HL-60 (cell line): ENCODE measurements around the gene PPP6R3.
"Not testable (repeated sequence)": the region's sequence is repeated elsewhere in the genome, so short reads cannot be mapped to it uniquely, and the experiment has no call there.

Source experiments
- DNase-seq, 2 experiments: peaks; one replicate each; pipeline ENCODE4 v3.0.0-alpha.2; 2010 to 2020; ENCODE audit warnings: low read depth in 1 of 2, low spot score in 1 of 2
- H3K27ac ChIP-seq: fragments of 250-450 bp; sonication (Bioruptor Pico); replicated peaks from 2 replicates; pipeline ENCODE4 v1.5.1; 2020; ENCODE audit warnings: mild to moderate bottlenecking, moderate library complexity
- H3K27me3 ChIP-seq: fragments of 250-450 bp; sonication (Bioruptor Pico); 2 replicates; pipeline ENCODE4 v1.5.1; 2021; ENCODE audit warnings: mild to moderate bottlenecking, moderate library complexity; ENCODE audit not compliant: insufficient read depth, poor library complexity, severe bottlenecking
- H3K4me3 ChIP-seq: replicated peaks from 2 replicates; pipeline ENCODE4 v1.5.1; 2011; ENCODE audit warnings: mild to moderate bottlenecking, control low read depth, low read length; ENCODE audit not compliant: insufficient read depth
- GABPA ChIP-seq: IDR thresholded peaks from 2 replicates; pipeline ENCODE4 v1.6.1; 2012; ENCODE audit warnings: low read depth
- POLR2AphosphoS5 ChIP-seq: IDR thresholded peaks from 2 replicates; pipeline ENCODE4 v1.6.1; 2012; ENCODE audit warnings: low read depth
- SPI1 ChIP-seq: IDR thresholded peaks from 2 replicates; pipeline ENCODE4 v1.6.1; 2012; ENCODE audit warnings: low read depth, mild to moderate bottlenecking, borderline replicate concordance
- TF ChIP-seq, protein P1 (sequence below): IDR thresholded peaks from one replicate; pipeline ENCODE4 v1.5.1; 2011; ENCODE audit warnings: low read length, control low read depth, inconsistent platforms; ENCODE audit not compliant: insufficient read depth
- TF ChIP-seq, protein P2 (sequence below): IDR thresholded peaks from 2 replicates; pipeline ENCODE4 v1.6.1; 2012; ENCODE audit warnings: low read depth; ENCODE audit not compliant: insufficient replicate concordance

PPP6R3 gene

DNA sequence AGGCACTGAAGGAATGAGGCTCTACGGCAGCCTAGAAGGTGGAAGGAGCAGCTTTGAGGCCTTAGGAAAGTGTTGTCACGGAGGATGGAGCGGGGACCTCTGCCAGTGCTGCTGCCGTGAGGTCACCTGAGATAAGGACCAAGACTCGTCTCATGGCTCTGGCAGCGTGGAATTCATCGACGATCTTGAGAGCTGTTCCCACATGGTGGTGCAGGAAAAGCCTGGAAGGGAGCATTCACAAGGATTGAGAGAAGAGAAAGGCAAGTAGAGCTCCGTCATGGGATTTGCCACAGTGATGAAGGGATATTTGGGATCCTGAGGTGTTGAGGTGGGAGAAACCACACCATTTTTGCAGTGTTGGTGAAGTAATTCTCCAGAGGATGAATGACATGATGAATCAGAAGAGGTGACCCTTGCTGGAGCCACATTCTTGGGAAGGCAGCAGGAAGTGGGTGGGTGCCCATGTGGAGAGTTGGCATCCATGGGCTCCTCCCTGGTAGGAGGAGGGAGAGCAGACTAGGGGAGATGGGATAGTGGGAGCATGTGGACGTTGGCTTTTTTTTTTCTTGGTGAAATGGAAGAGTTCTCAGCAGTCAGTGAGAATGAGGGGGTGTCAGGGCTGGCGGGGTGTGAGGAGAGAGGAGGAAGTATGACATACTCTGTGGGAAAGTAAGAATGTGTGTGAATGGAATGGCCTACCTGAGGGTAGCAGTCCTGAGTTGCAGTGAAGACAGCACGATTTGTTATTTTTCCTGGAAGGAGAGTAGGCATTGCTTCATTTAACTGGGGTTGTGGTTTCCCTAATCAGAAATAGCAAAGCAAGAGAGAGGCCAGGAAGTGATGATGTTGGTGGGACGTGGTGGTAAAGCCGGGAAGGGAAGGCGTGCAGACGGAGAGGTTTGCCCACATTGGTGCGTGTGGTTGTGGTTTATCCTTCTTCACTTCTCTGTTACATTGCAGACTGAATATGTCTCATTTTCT, 11.1 kb downstream of the PPP6R3 start:
- peak; percentile 58; the same call in 1 of the 2 replicates for TF ChIP-seq SPI1
- TF ChIP-seq, protein P1, sequence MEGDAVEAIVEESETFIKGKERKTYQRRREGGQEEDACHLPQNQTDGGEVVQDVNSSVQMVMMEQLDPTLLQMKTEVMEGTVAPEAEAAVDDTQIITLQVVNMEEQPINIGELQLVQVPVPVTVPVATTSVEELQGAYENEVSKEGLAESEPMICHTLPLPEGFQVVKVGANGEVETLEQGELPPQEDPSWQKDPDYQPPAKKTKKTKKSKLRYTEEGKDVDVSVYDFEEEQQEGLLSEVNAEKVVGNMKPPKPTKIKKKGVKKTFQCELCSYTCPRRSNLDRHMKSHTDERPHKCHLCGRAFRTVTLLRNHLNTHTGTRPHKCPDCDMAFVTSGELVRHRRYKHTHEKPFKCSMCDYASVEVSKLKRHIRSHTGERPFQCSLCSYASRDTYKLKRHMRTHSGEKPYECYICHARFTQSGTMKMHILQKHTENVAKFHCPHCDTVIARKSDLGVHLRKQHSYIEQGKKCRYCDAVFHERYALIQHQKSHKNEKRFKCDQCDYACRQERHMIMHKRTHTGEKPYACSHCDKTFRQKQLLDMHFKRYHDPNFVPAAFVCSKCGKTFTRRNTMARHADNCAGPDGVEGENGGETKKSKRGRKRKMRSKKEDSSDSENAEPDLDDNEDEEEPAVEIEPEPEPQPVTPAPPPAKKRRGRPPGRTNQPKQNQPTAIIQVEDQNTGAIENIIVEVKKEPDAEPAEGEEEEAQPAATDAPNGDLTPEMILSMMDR, result no peak
- no peak for TF ChIP-seq GABPA
- peak; percentile 80 for TF ChIP-seq POLR2AphosphoS5
- Histone ChIP-seq H3K4me3 (no peak overlapping the region), H3K27me3 (no peaks in the 10 kb centered on the region), H3K27ac (no peak overlapping the region)
- peak; percentile 45 to 87 for DNase-seq

DNA sequence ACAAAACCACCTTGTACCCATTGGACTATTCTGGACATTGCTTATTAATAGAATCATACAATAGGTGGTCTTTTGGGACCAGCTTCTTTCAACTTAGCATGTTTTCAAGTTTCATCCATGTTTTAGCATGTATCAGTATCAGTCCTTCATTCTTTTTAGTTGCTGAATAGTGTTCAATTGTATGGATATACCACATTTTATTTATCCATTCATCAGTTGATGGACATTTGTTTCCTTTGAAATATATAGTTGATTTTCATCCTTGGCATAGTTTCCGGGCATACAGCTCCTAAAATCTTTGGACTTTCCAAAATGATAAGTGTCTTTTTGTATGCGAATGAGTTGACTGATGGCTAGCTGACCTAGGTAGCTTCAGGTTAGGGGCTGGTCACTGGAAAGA, 12.2 kb downstream of the PPP6R3 start:
- Histone ChIP-seq H3K4me3 (no peak overlapping the region), H3K27ac (no peak overlapping the region), H3K27me3 (no peaks in the 10 kb centered on the region)
- no peak for DNase-seq
- TF ChIP-seq, protein P1, result no peak
- no peak for TF ChIP-seq SPI1
- TF ChIP-seq POLR2AphosphoS5, result no peak

DNA sequence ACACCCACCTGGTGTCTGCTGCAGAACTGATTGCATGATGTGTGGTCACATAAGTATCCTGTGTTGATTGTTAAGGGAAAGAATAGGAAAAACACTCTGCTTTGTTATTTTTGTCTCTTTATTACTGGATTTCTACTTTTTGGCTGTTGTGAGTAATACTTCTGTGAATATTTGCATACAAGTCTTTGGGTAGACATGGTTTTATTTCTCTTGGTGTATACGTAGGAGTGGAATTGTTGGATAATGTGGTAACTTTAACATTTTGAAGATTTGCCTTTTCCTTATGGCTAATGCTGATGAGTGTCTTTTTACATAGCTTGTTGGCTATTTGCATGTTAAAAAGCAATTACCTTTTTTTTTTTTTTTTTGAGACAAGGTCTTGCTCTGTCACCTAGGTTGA, 13.1 kb downstream of the PPP6R3 start:
- Histone ChIP-seq H3K4me3 (no peak overlapping the region), H3K27ac (no peak overlapping the region), H3K27me3 (no peaks in the 10 kb centered on the region)
- TF ChIP-seq GABPA (no peak), SPI1 (no peak), POLR2AphosphoS5 (no peak)
- TF ChIP-seq, protein P1, result no peak
- TF ChIP-seq, protein P2, sequence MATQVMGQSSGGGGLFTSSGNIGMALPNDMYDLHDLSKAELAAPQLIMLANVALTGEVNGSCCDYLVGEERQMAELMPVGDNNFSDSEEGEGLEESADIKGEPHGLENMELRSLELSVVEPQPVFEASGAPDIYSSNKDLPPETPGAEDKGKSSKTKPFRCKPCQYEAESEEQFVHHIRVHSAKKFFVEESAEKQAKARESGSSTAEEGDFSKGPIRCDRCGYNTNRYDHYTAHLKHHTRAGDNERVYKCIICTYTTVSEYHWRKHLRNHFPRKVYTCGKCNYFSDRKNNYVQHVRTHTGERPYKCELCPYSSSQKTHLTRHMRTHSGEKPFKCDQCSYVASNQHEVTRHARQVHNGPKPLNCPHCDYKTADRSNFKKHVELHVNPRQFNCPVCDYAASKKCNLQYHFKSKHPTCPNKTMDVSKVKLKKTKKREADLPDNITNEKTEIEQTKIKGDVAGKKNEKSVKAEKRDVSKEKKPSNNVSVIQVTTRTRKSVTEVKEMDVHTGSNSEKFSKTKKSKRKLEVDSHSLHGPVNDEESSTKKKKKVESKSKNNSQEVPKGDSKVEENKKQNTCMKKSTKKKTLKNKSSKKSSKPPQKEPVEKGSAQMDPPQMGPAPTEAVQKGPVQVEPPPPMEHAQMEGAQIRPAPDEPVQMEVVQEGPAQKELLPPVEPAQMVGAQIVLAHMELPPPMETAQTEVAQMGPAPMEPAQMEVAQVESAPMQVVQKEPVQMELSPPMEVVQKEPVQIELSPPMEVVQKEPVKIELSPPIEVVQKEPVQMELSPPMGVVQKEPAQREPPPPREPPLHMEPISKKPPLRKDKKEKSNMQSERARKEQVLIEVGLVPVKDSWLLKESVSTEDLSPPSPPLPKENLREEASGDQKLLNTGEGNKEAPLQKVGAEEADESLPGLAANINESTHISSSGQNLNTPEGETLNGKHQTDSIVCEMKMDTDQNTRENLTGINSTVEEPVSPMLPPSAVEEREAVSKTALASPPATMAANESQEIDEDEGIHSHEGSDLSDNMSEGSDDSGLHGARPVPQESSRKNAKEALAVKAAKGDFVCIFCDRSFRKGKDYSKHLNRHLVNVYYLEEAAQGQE, result no peak
- no peak for DNase-seq

DNA sequence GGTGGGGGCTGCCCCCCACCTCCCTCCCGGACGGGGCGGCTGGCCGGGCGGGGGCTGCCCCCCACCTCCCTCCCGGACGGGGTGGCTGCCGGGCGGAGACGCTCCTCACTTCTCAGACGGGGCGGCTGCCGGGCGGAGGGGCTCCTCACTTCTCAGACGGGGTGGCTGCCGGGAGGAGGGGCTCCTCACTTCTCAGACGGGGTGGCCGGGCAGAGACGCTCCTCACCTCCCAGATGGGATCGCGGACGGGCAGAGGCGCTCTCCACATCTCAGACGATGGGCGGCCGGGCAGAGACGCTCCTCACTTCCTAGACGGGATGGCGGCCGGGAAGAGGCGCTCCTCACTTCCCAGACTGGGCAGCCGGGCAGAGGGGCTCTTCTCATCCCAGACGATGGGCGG, 15.1 kb downstream of the PPP6R3 start:
- not testable (repeated sequence) for H3K27ac ChIP-seq, H3K27me3 ChIP-seq, H3K4me3 ChIP-seq, DNase-seq

DNA sequence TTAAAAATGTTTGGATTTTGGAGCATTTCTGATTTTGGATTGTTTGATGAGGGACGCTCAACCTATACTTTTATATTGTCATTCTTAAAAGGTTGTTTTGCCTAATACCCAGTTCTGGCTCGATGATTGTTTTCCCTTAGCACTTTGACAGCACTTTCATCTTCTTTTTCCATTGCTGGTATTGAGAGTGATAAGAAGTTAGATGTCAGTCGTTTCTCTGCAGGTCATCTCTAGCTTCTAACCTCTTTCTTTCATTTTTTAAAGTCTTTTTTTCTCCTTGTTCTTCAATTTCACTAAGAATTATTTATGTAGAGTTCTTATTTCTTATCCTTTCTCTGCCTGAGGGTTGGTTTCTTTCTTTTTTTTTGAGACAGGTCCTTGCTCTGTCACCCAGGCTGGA, 18.8 kb downstream of the PPP6R3 start:
- Histone ChIP-seq H3K4me3 (no peak overlapping the region), H3K27me3 (no peaks in the 10 kb centered on the region), H3K27ac (no peak overlapping the region)
- no peak for DNase-seq
- TF ChIP-seq, protein P1, result no peak
- TF ChIP-seq SPI1 (no peak), POLR2AphosphoS5 (no peak), GABPA (no peak)
- TF ChIP-seq, protein P2, result no peak
